HG02610 (cell line): ENCODE results near the gene KLRC1.
"Not testable (repeated sequence)": the region's sequence is repeated elsewhere in the genome, so short reads cannot be mapped to it uniquely, and the experiment has no call there.

ENCODE experiments used
- ATAC-seq: cut with Tn5 transposase; IDR thresholded peaks from one replicate; pipeline ENCODE4 v1.9.1; 2021; ENCODE audit warnings: mild to moderate bottlenecking, moderate library complexity; ENCODE audit not compliant: unreplicated experiment

The KLRC1 gene

GRCh38 chr12:10424260-10424899 is 28.8 kb downstream of the KLRC1 start:
- not testable (repeated sequence) for ATAC-seq

- ATAC-seq: not testable (repeated sequence)
Observed at GRCh38 chr12:10422159-10422558, 31.0 kb downstream of the KLRC1 start.

GRCh38 chr12:10420334-10420733 is 32.8 kb downstream of the KLRC1 start, which contains the start of gene KLRC3:
Gene KLRC3 (minus strand): TSS chr12:10420595. CDS start chr12:10420550, 45 bp downstream.
- not testable (repeated sequence) for ATAC-seq

- no peak for ATAC-seq
Observed at GRCh38 chr12:10409392-10409791, 43.8 kb downstream of the KLRC1 start, which contains the start of gene KLRC4. Gene KLRC4 (minus strand): TSS chr12:10409757. CDS start chr12:10409575, 182 bp downstream.

- ATAC-seq: no peak
Observed at GRCh38 chr12:10408842-10409241, 44.3 kb downstream of the KLRC1 start.

GRCh38 chr12:10406725-10407124 is 46.5 kb downstream of the KLRC1 start:
- ATAC-seq: no peak

GRCh38 chr12:10405294-10405693 is 47.9 kb downstream of the KLRC1 start:
- no peak for ATAC-seq

- no peak for ATAC-seq
Observed at GRCh38 chr12:10404798-10405197, 48.4 kb downstream of the KLRC1 start.

- no peak for ATAC-seq
Observed at GRCh38 chr12:10400829-10401228, 52.3 kb downstream of the KLRC1 start.

GRCh38 chr12:10398168-10398567 is 55.0 kb downstream of the KLRC1 start:
- no peak for ATAC-seq

GRCh38 chr12:10397296-10397695 is 55.9 kb downstream of the KLRC1 start:
- no peak for ATAC-seq

- ATAC-seq: not testable (repeated sequence)
Observed at GRCh38 chr12:10396176-10396575, 57.0 kb downstream of the KLRC1 start.
